RPMI7951 (cell line): ENCODE data around the gene ZEB2. TPM values are rescaled to one million over a fixed set of nuclear protein-coding genes. Genes with fewer than 3 reads are reported as not detected.
A peak's percentile ranks its signal among the peaks of the same experiment; 100 is the strongest.

Experiments
- DNase-seq: peaks from one replicate; pipeline ENCODE4 v3.0.0-alpha.2; 2012; ENCODE audit warnings: low read depth
- total RNA-seq: library from RNA; depleted of rRNA; stranded (reverse); fragments of >200 nt; shearing (Covaris generic); gene quantifications from 2 replicates; pipeline ENCODE4 v1.2.3, GENCODE V29; 2014

Gene ZEB2
- total RNA-seq, 1 experiment from 2014 or later, result 32.3 TPM

GRCh38 chr2:144452169-144452988, 67.5 kb downstream of the ZEB2 start:
- DNase-seq, result no peak

GRCh38 chr2:144451443-144451842, 68.5 kb downstream of the ZEB2 start:
- DNase-seq, result no peak

- no peak for DNase-seq
Measured at GRCh38 chr2:144449028-144449406, 70.9 kb downstream of the ZEB2 start.

- DNase-seq, result no peak
Measured at GRCh38 chr2:144448389-144449027, 71.4 kb downstream of the ZEB2 start.

GRCh38 chr2:144447535-144447934, 72.4 kb downstream of the ZEB2 start:
- no peak for DNase-seq

GRCh38 chr2:144446136-144446535, 73.8 kb downstream of the ZEB2 start:
- no peak for DNase-seq

- DNase-seq, result no peak
Measured at GRCh38 chr2:144445196-144445595, 74.7 kb downstream of the ZEB2 start.

GRCh38 chr2:144443837-144444817, 75.8 kb downstream of the ZEB2 start:
- DNase-seq, result no peak

GRCh38 chr2:144441711-144442141, 78.2 kb downstream of the ZEB2 start:
- DNase-seq, result no peak

- no peak for DNase-seq
Measured at GRCh38 chr2:144439993-144440392, 79.9 kb downstream of the ZEB2 start.

- no peak for DNase-seq
Measured at GRCh38 chr2:144438801-144439631, 80.9 kb downstream of the ZEB2 start.

GRCh38 chr2:144437636-144438035, 82.3 kb downstream of the ZEB2 start:
- no peak for DNase-seq

GRCh38 chr2:144434425-144435222, 85.3 kb downstream of the ZEB2 start:
- no peak for DNase-seq

GRCh38 chr2:144432921-144433320, 87.0 kb downstream of the ZEB2 start:
- no peak for DNase-seq

- DNase-seq, result no peak
Measured at GRCh38 chr2:144431998-144432397, 87.9 kb downstream of the ZEB2 start.

- no peak for DNase-seq
Measured at GRCh38 chr2:144431392-144431783, 88.5 kb downstream of the ZEB2 start.

GRCh38 chr2:144430722-144431391, 89.1 kb downstream of the ZEB2 start:
- DNase-seq, result no peak

GRCh38 chr2:144429396-144430112, 90.4 kb downstream of the ZEB2 start:
- DNase-seq, result no peak

GRCh38 chr2:144426981-144427479, 92.9 kb downstream of the ZEB2 start:
- peak; percentile 58 for DNase-seq
